GM19324 (cell line): ENCODE results near the gene CRIP2.

Experiments
- ATAC-seq: cut with Tn5 transposase; IDR thresholded peaks from one replicate; pipeline ENCODE4 v1.9.1; 2021; ENCODE audit warnings: mild to moderate bottlenecking, moderate library complexity; ENCODE audit not compliant: unreplicated experiment, low FRiP score

Gene CRIP2, protein sequence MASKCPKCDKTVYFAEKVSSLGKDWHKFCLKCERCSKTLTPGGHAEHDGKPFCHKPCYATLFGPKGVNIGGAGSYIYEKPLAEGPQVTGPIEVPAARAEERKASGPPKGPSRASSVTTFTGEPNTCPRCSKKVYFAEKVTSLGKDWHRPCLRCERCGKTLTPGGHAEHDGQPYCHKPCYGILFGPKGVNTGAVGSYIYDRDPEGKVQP

DNA sequence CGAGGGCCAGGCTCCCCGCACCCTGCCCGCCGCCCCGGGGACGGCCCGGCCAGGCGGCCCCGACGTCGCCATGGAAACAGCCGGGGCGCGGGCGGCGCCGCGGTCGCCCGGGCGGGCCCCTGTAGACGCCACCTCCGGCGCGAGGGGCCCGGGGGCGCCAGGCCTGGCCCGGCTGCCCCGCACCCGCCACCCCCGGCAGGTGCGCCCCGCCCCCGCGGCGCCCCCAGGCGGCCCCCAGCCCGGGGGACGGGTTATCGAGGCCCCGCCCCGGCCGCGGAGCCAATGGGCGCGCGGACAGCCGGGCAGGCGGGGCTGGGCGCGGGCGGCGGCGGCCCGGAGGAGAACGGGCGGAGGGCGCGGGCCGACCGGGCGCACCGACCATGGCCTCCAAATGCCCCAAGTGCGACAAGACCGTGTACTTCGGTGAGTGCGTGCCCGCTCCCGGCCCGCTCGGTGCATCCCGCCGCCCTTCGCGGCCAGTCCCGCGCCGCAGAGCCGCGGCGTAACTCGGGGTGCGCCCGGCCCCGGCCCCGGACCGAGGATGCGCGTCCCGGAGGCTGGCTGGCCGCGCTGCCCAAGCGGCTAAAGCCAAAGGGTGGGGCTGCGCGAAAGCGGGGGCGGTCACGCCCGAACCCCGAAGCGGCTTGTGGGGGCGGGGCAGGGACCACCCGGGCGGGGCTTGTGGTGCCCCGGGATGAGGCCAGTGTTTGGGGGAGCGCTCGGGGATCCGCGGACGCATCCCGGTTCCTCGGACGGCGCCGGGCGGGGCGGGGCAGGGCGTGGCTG lies at the start of gene CRIP2:
CRIP2 (plus strand) TSS at position 339 of the 786 bp plus-strand sequence; CDS start at position 381, 42 bp downstream.
- ATAC-seq, result no peak

DNA sequence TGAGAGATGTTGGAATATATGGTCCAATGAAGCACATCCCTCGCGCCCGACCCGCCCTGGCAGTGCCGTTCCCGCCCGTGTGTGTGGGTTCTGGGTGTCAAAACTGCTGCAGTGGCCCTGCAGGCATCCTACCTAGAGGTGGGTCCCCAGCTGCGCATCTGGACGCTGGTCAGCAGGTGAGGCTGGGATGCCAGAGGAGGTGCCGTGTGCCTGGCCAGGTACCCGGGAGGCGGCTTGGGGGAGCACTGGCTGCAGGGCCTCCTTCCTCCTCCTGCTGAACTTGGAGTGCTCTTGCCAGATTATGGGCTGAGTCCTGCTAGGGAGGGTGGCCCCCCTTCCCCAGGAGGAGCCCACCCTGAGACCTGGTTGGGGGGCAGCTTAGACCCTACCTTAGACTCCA lies 49.8 kb upstream of the CRIP2 start:
- no peak for ATAC-seq

DNA sequence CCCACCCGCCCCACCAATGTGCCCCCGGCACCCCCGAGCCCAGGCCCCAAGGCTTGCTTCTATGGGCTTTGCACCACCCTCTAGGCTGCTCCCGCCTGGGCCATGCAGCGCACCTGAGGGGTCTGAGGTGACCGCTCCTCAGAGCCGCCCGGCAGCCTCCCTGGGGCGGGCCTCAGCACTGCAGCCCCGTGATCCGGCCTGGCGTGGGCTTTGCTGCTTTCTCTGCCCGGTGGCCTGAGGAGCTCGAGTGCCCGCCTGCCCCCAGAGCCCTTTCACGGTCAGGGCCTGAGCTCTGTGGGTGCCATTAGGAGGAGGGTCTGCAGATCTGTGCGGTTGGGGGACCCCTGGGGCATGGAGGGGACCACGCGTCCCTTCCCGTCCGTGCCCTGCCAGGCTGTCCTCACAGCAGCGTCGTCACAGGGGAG lies 48.8 kb upstream of the CRIP2 start:
- ATAC-seq, result no peak

DNA sequence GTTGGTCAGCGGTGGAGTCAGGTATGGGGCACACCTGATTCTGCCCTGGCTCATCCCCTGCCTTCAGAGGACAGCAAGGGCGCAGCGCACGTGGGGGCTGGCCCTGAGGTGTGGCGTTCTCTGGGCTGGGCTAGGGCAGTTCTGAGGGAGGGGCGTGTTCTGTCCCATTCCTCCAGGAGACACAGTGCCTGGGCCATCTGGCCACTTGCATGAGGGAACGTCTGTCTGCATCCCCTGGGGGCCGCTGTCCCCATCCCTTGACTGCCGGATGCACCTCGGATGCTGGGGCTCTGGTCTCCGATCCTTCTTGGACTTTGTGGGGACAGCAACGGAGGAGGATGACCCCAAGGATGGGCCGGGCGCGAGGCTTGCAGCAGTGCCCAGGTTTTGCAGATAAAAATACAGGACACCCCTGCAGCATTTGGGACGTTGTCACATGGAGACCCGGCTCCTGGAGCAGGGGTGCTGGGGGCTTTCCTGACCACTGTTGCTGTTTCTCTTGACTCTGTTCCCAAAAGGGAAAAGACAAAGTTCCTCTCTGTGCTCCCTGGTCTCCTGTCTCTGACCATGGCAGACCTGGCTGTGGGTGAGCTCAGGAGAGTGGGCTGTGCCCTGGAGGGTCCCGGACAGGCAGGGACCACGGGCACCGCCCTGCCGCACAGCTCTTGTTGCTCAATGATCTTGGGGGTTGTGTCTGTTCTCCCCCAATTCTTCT lies 48.0 kb upstream of the CRIP2 start:
- no peak for ATAC-seq

DNA sequence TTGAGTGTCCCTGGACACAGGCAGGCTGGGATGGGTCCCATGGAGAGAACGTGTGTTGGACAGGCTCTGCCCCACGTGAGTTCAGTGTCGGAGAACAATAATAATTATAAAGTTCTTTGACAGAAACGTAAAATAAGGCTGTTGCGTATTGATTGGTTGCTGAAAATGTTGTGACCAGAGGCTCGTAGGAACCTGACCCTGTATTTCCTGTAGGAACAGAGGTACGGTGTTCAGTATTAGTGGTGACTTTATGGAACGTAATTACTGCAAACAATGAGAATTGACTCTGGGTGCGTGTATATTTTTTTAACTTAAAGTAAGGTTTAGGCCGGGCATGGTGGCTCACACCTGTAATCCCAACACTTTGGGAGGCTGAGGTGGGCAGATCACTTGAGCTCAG lies 47.2 kb upstream of the CRIP2 start:
- no peak for ATAC-seq

DNA sequence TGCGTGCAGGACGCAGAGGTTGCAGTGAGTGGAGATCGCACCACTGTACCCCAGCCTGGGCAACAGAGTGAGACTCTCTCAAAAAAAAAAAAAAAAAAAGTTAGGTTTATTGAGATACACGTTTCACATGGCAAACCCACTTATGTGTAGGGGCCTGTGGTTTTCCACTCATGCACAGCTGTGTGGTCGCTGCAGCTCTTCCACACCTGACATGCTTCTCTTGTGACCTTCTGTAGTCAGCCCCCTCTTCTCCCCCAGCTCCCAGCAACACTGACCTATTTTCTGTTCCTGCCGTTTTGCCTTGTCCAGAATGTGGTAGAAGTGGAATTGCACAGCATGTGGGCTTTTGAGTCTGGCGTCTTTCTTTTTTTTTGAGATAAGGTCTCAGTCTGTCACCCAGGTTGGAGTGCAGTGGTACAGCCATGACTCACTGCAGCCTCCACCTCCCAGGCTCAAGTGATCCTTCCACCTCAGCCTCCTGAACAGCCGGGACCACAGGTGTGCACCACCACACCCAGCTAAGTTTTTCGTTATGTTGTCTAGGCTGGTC lies 46.6 kb upstream of the CRIP2 start:
- no peak for ATAC-seq

DNA sequence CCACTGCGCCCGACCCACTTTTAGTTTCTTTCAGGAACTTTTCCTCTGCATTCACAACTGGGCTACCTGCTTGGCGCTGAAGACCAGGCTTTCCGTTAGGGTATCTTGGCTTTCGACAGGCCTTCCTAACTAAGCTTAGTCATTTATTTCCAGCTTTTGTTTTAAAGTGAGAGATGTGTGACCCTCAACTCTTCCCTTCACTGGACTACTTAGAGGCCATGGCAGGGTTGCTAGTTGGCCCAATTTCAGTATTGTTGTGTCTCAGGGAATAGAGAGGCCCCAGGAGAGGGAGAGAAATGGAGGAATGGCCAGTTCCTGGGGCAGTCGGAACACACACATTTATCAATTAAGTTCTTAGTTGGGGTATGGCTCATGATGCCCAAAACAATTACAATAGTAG lies 44.6 kb upstream of the CRIP2 start:
- no peak for ATAC-seq

DNA sequence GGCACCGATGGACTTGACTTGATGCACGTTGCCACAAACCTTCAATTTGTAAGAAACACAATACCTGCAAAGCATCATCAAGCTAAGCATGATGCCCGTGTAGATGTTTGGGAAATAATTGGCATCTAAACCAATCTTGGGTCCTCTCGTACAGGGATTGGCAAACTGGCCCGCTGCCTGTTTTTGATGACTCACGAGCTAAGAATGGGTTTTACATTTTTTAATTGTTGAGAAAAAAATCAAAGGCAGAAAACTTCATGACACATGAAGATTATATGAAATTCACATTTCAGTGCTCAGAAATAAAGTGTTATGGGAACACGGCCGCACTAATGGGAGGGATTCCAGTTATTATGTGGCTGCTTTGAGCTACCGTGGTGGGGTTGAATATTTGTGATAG lies 44.1 kb upstream of the CRIP2 start:
- ATAC-seq, result no peak

DNA sequence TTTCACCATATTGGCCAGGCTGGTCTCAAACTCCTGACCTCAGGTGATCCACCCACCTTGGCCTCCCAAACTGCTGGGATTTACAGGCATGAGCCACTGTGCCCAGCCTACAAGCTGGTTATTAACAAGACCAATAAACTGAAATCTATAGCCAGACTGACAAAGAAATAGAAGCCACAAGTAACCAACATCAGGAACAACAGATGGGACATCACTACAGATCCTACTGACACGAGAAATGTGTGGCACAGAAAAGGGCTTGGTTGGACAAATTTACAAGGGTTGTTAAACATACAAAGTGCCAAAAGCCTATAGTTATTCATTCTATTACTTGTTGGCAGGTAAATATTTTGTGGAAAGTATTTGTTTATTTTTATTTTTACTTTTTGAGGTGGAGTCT lies 43.4 kb upstream of the CRIP2 start:
- no peak for ATAC-seq

DNA sequence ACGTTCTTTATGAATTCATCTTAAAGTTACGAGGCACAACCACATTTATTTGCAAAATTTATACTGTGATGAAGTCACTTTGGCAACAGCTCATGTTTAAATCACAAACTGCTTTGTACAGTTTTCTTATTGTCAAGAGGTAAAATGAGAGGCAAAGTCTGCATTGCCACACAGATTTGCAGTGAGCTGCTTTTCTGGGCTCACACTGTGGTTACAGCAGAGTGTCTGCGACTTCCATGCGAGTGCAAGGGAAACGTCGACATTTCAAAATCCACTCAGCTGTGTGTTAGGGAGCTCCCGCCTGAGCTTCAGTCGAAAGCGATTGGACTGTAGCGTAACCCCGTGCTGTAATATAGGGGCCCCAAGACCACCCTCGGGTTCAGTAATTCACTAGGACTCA lies 42.0 kb upstream of the CRIP2 start:
- ATAC-seq, result no peak

DNA sequence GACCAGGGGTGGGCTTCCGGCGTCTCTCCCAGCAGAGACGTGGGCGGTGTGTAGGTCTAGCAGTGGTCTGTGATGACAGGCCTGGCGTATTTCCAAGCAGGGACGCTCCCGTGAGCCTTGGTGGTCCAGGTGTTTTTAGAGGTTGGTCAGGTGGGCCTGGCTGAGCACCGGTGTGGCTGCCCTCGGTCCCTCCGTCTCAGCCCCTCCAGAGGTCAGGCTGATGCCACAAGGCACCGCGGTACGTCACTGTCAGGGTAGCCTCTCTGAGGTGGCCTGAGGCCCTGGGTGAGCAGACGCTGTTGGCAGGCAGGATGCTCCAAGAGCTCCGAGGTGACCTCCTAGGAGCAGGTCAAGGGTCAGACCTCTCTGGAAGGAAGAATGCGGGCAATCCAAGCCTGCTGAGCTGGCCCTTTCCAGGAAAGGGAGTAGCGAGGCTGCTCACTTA lies 41.4 kb upstream of the CRIP2 start:
- ATAC-seq, result no peak

DNA sequence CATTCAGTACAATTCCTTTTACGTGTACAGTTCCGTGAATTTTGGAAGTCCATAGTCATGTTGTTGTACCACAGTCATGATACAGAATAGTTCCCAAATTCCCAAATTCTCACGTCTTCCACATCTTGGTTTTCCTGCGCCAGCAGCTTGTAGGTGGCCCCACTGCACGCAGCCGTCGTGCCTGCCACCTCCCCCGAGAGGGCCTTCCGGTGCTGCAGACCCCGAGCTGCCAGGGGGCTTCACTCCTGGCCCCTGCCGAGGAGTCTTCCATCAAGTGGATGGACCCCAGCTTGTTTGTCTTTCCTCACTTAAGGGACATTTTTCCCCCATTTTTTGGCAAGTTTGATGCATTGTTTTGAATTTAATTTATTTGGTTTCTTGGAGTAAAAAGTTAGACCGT lies 38.2 kb upstream of the CRIP2 start:
- no peak for ATAC-seq

DNA sequence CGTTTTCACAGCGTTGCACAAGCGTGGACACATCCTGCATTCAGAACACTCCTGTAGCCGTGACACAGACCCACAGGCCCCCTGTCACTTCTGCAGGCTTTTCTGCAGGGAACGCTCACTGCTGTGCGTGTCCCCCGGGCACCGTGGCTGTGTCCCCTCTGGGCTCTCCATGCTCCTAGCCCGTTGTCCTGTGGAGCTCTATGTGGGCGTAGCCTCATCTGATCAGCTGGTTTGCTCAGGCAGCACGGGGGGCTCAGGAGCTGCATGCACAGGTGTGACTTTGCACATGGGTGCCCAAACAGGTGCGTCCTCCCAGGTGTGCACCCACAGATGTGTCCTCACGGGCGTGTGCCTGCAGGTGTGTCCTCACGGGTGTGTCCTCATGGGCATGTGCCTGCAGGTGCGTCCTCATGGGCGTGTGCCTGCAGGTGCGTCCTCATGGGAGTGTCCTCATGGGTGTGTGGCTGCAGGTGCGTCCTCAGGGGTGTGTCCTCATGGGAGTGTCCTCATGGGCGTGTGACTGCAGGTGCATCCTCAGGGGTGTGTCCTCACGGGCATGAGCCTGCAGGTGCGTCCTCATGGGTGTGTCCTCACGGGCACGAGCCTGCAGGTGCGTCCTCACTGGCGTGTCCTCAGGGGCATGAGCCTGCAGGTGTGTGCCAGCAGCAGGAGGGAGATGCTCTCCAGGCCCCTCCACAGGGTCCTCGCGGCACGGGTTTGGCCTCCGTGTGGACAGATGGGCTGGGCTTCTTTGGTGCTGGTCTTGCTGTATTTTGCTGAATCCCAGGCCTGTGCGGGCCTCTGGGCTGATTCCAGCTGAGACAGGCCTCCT lies 37.5 kb upstream of the CRIP2 start:
- ATAC-seq, result no peak

DNA sequence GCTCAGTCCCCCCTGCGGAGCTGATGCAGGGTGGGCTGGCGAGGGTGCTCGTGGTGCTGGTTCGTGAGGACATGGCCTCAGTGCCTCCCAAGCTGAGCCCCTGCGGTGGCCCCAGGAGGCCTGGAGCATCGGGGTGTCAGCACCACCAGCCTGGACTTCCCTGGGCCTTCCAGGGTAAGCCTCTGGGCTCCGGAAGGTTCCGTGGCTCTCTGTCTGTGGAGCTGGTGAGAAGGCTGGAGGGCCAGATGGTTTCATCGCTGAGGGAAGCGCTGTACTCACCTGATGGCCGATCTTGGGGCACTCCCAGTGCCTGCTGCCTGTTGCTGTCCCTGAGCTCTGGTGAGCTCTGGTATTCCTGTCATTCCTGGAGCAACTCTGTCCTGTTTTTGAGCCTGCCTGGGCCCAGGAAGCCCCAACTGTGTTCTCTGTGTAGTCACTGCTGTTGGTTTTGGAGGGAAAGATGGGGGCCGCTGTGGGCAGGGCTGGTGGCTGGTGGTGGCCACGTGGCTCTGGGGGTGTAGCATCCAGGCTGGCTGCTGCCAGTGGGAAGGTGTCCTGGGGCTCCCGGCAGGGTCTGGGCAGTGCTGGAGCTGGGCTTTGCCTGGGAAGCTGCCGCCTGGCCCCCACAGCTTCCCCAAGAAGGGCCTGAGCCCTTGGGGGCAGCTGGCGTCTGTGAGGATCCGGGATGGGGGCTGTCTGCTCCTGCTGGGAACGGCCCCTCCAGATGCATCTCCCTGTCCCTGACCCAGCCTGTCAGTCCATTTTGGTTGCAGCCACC lies 36.7 kb upstream of the CRIP2 start:
- ATAC-seq, result no peak

DNA sequence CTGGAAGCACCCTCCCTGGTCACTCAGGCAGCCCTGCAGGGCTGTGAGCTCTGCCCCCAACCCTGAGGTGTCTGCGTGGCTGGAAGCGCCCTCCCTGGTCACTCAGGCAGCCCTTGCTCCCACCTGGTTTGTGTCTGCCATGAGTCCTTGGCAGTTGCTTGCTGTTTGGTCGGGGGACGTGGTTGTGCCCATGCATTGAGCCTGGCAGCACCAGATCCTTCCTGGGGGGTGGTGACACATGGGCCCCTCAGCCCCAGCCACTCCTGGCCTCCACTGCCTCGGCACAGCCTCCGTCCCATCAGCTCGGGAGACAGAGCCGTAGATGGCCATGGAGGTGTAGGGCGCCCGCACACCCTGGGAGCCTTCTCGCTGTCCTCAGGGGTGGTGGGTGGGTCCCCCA lies 35.4 kb upstream of the CRIP2 start:
- ATAC-seq, result no peak

DNA sequence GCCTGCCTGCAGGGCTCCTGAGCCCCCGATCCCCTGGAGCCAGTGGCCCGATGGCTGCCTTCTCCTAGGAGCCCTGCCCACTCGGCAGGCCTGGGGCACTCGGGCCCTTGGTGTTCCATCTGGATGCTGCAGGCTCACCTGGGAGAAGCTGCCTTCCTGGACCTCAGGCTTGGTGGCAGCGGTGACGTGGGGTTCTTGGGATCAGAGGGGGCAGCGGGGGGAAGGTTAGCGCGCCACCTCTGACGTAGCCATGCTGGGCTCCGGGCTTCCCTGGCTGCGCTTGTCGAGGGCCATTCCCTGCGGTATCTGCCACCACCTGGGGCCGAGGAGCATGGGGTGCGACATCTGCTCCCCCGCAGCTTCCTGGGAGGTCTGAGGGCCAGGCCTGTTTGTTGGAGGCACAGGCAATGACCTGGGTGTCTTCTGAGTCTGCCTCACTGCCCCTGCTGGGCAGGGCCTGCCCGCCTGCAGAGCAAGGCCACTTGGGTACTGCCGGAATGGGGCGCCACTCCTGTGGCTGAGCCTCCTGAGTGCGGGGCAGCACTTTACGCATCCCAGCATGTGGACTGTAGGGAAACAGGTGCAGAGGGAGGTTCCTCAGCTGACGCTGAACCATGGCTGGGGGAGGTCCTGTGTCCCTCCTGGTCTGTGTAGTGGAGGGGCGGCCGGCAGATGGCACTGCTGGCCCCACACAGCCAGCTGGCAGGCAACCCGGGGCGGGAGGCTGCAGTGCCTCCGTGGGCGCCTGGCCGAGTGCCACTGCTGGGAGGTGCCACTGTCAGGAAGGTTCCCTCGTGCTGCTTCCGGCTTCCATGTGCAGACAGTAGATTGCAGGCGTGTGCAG lies 34.7 kb upstream of the CRIP2 start:
- ATAC-seq, result no peak

DNA sequence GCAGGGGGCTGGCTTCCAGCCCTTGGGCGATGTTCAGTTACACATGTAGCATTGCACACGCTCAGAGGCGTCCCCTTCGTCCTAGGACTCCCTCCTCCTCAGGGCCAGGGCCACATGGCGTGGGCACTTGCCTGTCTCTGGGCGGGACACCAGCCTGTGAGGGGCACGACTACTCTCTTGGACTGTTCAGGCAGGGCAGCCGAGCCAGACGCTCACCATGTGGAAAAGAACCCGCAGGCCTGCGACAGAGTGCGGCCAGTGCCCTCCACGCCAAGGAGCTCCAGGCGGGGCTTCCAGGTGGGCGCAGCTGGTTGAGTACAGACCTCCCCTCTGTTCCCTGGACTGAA lies 34.1 kb upstream of the CRIP2 start:
- ATAC-seq, result no peak

DNA sequence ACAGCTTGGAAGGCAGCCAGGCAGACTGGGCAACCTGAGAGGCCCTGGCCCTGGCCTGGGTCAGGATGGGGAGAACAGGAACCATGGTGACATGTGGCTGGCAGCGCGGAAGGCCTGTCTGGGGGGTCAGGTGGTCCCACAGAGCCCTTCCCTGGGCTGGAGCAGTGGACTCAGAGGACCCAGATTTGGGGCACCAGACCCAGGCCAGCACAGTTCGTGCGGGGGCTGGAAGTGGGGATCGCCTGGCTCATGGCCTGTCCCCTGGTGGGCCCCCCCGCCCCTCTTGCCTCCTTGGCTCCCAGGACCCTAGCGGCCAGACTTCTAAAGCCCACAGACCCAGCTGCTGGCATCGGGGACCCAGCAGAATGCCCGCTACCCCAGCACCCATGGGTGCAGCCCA lies 33.6 kb upstream of the CRIP2 start:
- ATAC-seq, result no peak

DNA sequence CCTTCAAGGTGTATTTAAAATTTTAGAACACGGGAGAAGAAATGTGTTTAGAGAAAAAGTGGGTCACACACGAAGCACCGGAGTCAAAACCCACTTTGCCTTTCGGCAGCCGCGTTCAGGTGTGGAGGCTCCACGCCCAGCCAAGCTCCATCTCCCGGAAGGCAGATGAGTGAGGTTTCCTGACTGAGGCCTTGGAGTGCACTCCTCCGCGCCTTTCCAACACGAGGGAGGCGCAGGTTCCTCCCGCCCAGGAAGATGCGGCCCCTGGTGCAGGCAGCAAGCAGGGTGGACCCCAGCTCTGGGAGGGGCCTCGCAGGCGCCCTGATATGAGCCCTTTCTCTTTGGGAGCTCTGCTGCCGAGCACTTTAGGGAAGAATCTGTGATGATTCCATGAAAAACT lies 32.5 kb upstream of the CRIP2 start:
- ATAC-seq, result no peak
